HG03460 (cell line): ENCODE data around the gene NOP9.
"Not testable (repeated sequence)": the region's sequence is repeated elsewhere in the genome, so short reads cannot be mapped to it uniquely, and the experiment has no call there.

Experiments
- ATAC-seq: cut with Tn5 transposase; IDR thresholded peaks from one replicate; pipeline ENCODE4 v1.9.1; 2021; ENCODE audit not compliant: unreplicated experiment

Gene NOP9

GRCh38 chr14:24342889-24343288 is 43.2 kb downstream of the NOP9 start:
- ATAC-seq: no peak

GRCh38 chr14:24343795-24344660 is 44.4 kb downstream of the NOP9 start:
- no peak for ATAC-seq

GRCh38 chr14:24347134-24347533 is 47.5 kb downstream of the NOP9 start:
- ATAC-seq: no peak

- no peak for ATAC-seq
Measured at GRCh38 chr14:24348186-24348585, 48.5 kb downstream of the NOP9 start.

- ATAC-seq: no peak
Measured at GRCh38 chr14:24349742-24350141, 50.1 kb downstream of the NOP9 start.

- ATAC-seq: no peak
Measured at GRCh38 chr14:24351517-24351916, 51.9 kb downstream of the NOP9 start.

- no peak for ATAC-seq
Measured at GRCh38 chr14:24353559-24354481, 54.2 kb downstream of the NOP9 start.

GRCh38 chr14:24354482-24354825 is 54.8 kb downstream of the NOP9 start:
- ATAC-seq: not testable (repeated sequence)

GRCh38 chr14:24355009-24355408 is 55.4 kb downstream of the NOP9 start:
- no peak for ATAC-seq

GRCh38 chr14:24356208-24356607 is 56.6 kb downstream of the NOP9 start:
- no peak for ATAC-seq
